A673 (cell line): ENCODE measurements around the gene PARD6G. TPM values are rescaled to one million over a fixed set of nuclear protein-coding genes. Genes with fewer than 3 reads are reported as not detected.

Experiments
- BruUV-seq: library from RNA; stranded (reverse); fragments of 400-500 nt; replicated peaks from 2 replicates; lab custom pipeline; 2021; lab: Mats Ljungman, UMichigan
- CTCF ChIA-PET: fragments of 300-600 bp; sonication (Branson Sonifier 250); formaldehyde crosslinking; loops from one replicate; lab custom pipeline; 2022; ENCODE audit warnings: antibody characterized with exemption; lab: Charles Lee
- POLR2A ChIA-PET: fragments of 300-600 bp; sonication (Branson Sonifier 250); formaldehyde crosslinking; loops from one replicate; lab custom pipeline; 2022; ENCODE audit warnings: antibody characterized with exemption; ENCODE audit not compliant: low non-redundant PET; lab: Charles Lee
- DNase-seq: peaks from one replicate; pipeline ENCODE4 v3.0.0-alpha.2; 2015; ENCODE audit warnings: low spot score
- H3K27ac ChIP-seq: fragments of 200-600 bp; sonication (generic); 2 replicates; pipeline ENCODE4 v1.5.1; 2016; ENCODE audit warnings: mixed run types, low read depth, mild to moderate bottlenecking, mixed read lengths, antibody characterized with exemption, low read length; ENCODE audit not compliant: poor library complexity, severe bottlenecking
- H3K27me3 ChIP-seq: fragments of 200-600 bp; sonication (generic); replicated peaks from 2 replicates; pipeline ENCODE4 v1.6.1; 2017; ENCODE audit warnings: mixed run types, low read depth, mild to moderate bottlenecking, mixed read lengths, antibody characterized with exemption, low read length; ENCODE audit not compliant: insufficient read depth, poor library complexity
- H3K36me3 ChIP-seq: fragments of 200-600 bp; sonication (generic); 2 replicates; pipeline ENCODE4 v1.6.1; 2016; ENCODE audit warnings: mixed run types, mild to moderate bottlenecking, mixed read lengths, antibody characterized with exemption, low read length; ENCODE audit not compliant: insufficient read depth, poor library complexity, severe bottlenecking
- H3K4me1 ChIP-seq: fragments of 200-600 bp; sonication (generic); 2 replicates; pipeline ENCODE4 v1.6.1; 2017; ENCODE audit warnings: mixed run types, mild to moderate bottlenecking, mixed read lengths, antibody characterized with exemption, low read length; ENCODE audit not compliant: insufficient read depth, poor library complexity, severe bottlenecking
- H3K4me3 ChIP-seq: fragments of 200-600 bp; sonication (generic); 2 replicates; pipeline ENCODE4 v1.5.1; 2016; ENCODE audit warnings: low read depth, mixed run types, mild to moderate bottlenecking, mixed read lengths, low read length; ENCODE audit not compliant: poor library complexity, severe bottlenecking
- H3K9me3 ChIP-seq: fragments of 200-600 bp; sonication (generic); 2 replicates; pipeline ENCODE4 v1.6.1; 2016; ENCODE audit warnings: mixed run types, low read depth, mild to moderate bottlenecking, mixed read lengths, antibody characterized with exemption, low read length; ENCODE audit not compliant: poor library complexity, severe bottlenecking
- CTCF ChIP-seq: fragments of 300-800, 200-600 bp; sonication (generic); conservative IDR thresholded peaks from 2 replicates; pipeline ENCODE4 v1.5.1; 2017; ENCODE audit warnings: low read depth, mild to moderate bottlenecking, antibody characterized with exemption, low read length, moderate library complexity, mixed read lengths
- EZH2 ChIP-seq: fragments of 200-600 bp; sonication (generic); IDR thresholded peaks from 2 replicates; pipeline ENCODE4 v1.6.1; 2017; ENCODE audit warnings: borderline replicate concordance, low read depth, mild to moderate bottlenecking, mixed read lengths, antibody characterized with exemption, low read length; ENCODE audit not compliant: poor library complexity, severe bottlenecking
- intact Hi-C: fragments of 100-400 bp; cut with micrococcal nuclease; formaldehyde crosslinking; loops from one replicate; pipeline ENCODE4 v1.10.0; 2022; ENCODE audit not compliant: unreplicated experiment
- total RNA-seq: library from RNA; stranded (reverse); gene quantifications from 2 replicates; pipeline ENCODE4 v1.2.3, GENCODE V29; 2021

Gene PARD6G
- total RNA-seq, 1 experiment from 2014 or later: 7.9 TPM

GRCh38 chr18:80145196-80145804 lies 102.0 kb downstream of the PARD6G start:
- Histone ChIP-seq H3K4me3 (no peak overlapping the region), H3K27me3 (no peaks in the 10 kb centered on the region), H3K9me3 (no peaks in the 10 kb centered on the region), H3K4me1 (no peaks in the 10 kb centered on the region), H3K27ac (no peak overlapping the region), H3K36me3 (no peaks in the 10 kb centered on the region)
- TF ChIP-seq EZH2 (no peak), CTCF (no peak)
- BruUV-seq: no TSS peak
- no peak for DNase-seq
- intact Hi-C loops: loop anchor here (1.0 kb wide), 1 partner anchor 17 kb away; no protein-coding TSS in a partner anchor
- ChIA-PET CTCF (no interaction called here), POLR2A (no interaction called here)

- H3K36me3 ChIP-seq: peaks cover 13% of the 10 kb centered on the region
- H3K4me3 ChIP-seq: no peak overlapping the region
- POLR2A ChIA-PET: no interaction called here
- no peaks in the 10 kb centered on the region for H3K4me1 ChIP-seq
- H3K27me3 ChIP-seq: no peaks in the 10 kb centered on the region
- DNase-seq: no peak
- TF ChIP-seq CTCF (no peak), EZH2 (no peak)
- BruUV-seq: no TSS peak
- no peaks in the 10 kb centered on the region for H3K9me3 ChIP-seq
- intact Hi-C loops: no loop called here
- CTCF ChIA-PET: no interaction called here
- no peak overlapping the region for H3K27ac ChIP-seq
Observed at GRCh38 chr18:80143881-80144280, 103.4 kb downstream of the PARD6G start.

GRCh38 chr18:80140455-80140985 lies 106.8 kb downstream of the PARD6G start:
- no peak for DNase-seq
- intact Hi-C loops: no loop called here
- BruUV-seq: no TSS peak
- Histone ChIP-seq H3K4me1 (no peaks in the 10 kb centered on the region), H3K4me3 (no peak overlapping the region), H3K9me3 (no peaks in the 10 kb centered on the region), H3K27ac (no peak overlapping the region), H3K27me3 (no peaks in the 10 kb centered on the region), H3K36me3 (peaks cover 47% of the 10 kb centered on the region)
- CTCF ChIA-PET: no interaction called here
- POLR2A ChIA-PET: no interaction called here
- TF ChIP-seq CTCF: no peak
- TF ChIP-seq EZH2: no peak
